HG03139 (cell line): ENCODE data around the gene KXD1.
"Not testable (repeated sequence)": the region's sequence is repeated elsewhere in the genome, so short reads cannot be mapped to it uniquely, and the experiment has no call there.

Experiments used
- ATAC-seq: cut with Tn5 transposase; IDR thresholded peaks from one replicate; pipeline ENCODE4 v1.9.1; 2021; ENCODE audit not compliant: unreplicated experiment

The KXD1 gene

GRCh38 chr19:18533058-18533457 lies 24.6 kb upstream of the KXD1 start:
- no peak for ATAC-seq

GRCh38 chr19:18536475-18536874 lies 21.2 kb upstream of the KXD1 start:
- no peak for ATAC-seq

- no peak for ATAC-seq
Observed at GRCh38 chr19:18537431-18537830, 20.2 kb upstream of the KXD1 start.

GRCh38 chr19:18538115-18538514 lies 19.6 kb upstream of the KXD1 start:
- ATAC-seq = no peak

GRCh38 chr19:18539372-18539771 lies 18.3 kb upstream of the KXD1 start:
- ATAC-seq = no peak

GRCh38 chr19:18540200-18540599 lies 17.5 kb upstream of the KXD1 start:
- not testable (repeated sequence) for ATAC-seq

- ATAC-seq = no peak
Observed at GRCh38 chr19:18541258-18541991, 16.2 kb upstream of the KXD1 start.

- ATAC-seq = no peak
Observed at GRCh38 chr19:18541992-18542940, 15.4 kb upstream of the KXD1 start.

GRCh38 chr19:18542941-18543813 lies 14.5 kb upstream of the KXD1 start, which contains the start of gene FKBP8:
Gene FKBP8 (minus strand): TSS chr19:18543573. CDS start chr19:18541970, 1,603 bp downstream.
- peak; percentile 87 for ATAC-seq

GRCh38 chr19:18543814-18544475 lies 13.7 kb upstream of the KXD1 start:
- peak; percentile 37 for ATAC-seq

- ATAC-seq = no peak
Observed at GRCh38 chr19:18551631-18552030, 6.0 kb upstream of the KXD1 start.

- ATAC-seq = no peak
Observed at GRCh38 chr19:18558202-18558555, 509 bp downstream of the KXD1 start.

- no peak for ATAC-seq
Observed at GRCh38 chr19:18558604-18559003, 934 bp downstream of the KXD1 start.

- ATAC-seq = no peak
Observed at GRCh38 chr19:18559685-18560084, 2.0 kb downstream of the KXD1 start.

GRCh38 chr19:18562086-18562485 lies 4.4 kb downstream of the KXD1 start:
- no peak for ATAC-seq

- no peak for ATAC-seq
Observed at GRCh38 chr19:18566953-18567352, 9.3 kb downstream of the KXD1 start.

- no peak for ATAC-seq
Observed at GRCh38 chr19:18568367-18568766, 10.7 kb downstream of the KXD1 start.

GRCh38 chr19:18571564-18572344 lies 14.1 kb downstream of the KXD1 start, which contains the start of gene UBA52:
Gene UBA52 (plus strand): TSS chr19:18571857. CDS start chr19:18573301, 1,444 bp downstream.
- peak; percentile 87 for ATAC-seq

- no peak for ATAC-seq
Observed at GRCh38 chr19:18574691-18575291, 17.1 kb downstream of the KXD1 start.
